ENCODE results near the gene NFIA. TPM values are rescaled to one million over a fixed set of nuclear protein-coding genes. Genes with fewer than 3 reads are reported as not detected.
A peak's percentile ranks its signal among the peaks of the same experiment; 100 is the strongest.

NFIA gene
- total RNA-seq: 0.54 and 1.1 TPM in 2 replicates
- total RNA-seq (2013): 1.5 TPM
- polyA plus RNA-seq: 0.20 and 0.28 TPM in 2 replicates
- 0.51 and 1.4 TPM in 2 replicates for polyA minus RNA-seq

DNA sequence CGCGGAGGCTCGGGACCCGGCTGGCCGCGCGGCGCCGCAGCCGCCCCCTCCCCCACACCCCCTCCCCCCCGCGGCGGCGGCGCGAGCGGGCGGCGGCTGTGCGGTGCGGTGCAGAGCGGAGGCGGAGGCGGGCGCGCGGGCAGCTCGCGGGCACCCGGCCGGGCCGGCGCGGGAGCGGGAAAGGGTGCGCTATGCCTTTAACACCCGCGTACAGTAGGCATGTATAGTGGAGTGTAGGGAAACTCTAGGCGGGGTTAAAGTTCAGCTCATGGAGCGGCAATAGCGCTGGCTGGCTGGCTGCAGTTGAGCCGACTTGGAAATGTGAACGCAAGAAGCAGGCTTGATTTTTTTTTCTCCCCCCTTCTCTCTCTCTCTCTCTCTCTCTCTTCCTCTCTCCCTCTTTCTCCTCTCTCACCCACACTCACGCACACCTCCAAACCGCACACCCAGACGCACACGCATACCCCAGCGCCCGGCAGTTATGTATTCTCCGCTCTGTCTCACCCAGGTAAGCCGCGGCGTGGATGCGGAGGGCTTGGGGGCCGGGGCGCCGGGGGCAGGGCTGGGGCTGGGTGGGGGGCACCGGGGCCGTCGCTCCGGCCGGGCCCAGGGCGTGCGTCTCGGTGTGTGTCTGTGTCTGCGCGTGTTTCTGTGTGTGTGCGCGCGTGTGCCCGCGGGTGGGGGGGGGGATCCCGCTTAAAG is at the start of gene NFIA:
TSS of gene NFIA (plus strand) at position 251 of the 702 bp plus-strand sequence.
- Histone ChIP-seq H4K20me1 (ENCODE audit: control insufficient read depth, insufficient read depth, low read length, poor library complexity, severe bottlenecking) (no peaks in the 10 kb centered on the region), H3K36me3 (replicated peaks in 1 of 2; ENCODE audit: control extremely low read depth in 1 of 2, control insufficient read depth in 1 of 2, extremely low read depth in 1 of 2, insufficient read depth in 2 of 2, low read length in 1 of 2) (no peaks in the 10 kb centered on the region), H3K4me3 (ENCODE audit: control extremely low read depth in 1 of 5, extremely low read depth in 1 of 5, insufficient read depth in 1 of 5, low read depth in 2 of 5, low read length in 4 of 5) (peak within 1 kb of the TSS; percentile 38 to 67 (median 53)), H3K4me1 (ENCODE audit: control insufficient read depth in 2 of 2, insufficient read depth in 2 of 2, low read length in 2 of 2) (peaks cover 30 to 37% of the 10 kb centered on the region in 2 donors), H2AFZ (ENCODE audit: insufficient read depth, low read depth, low read length, poor library complexity, severe bottlenecking) (peak within 1 kb of the TSS; percentile 64), H3K27me3 (replicated peaks in 1 of 4; ENCODE audit: control extremely low read depth in 1 of 4, control insufficient read depth in 3 of 4, insufficient read depth in 4 of 4, low read length in 3 of 4) (peaks cover 0 to 58% (median 50%) of the 10 kb centered on the region in 4 experiments), H3K79me2 (ENCODE audit: control insufficient read depth, insufficient read depth, low read length) (no peaks in the 10 kb centered on the region), H3K27ac (ENCODE audit: low read length in 2 of 2) (no peak within 1 kb of the TSS), H3K4me2 (replicated peaks; ENCODE audit: low read depth, low read length, poor library complexity, severe bottlenecking) (peak within 1 kb of the TSS; percentile 91), H3K9ac (ENCODE audit: low read length) (peak within 1 kb of the TSS; percentile 66), H3K9me3 (ENCODE audit: control extremely low read depth in 1 of 3, control insufficient read depth in 2 of 3, insufficient read depth in 1 of 3, low read length in 2 of 3) (peaks cover 0 to 3% (median 0%) of the 10 kb centered on the region in 3 donors)
- ChIA-PET POLR2A (no interaction called here), CTCF (interaction anchor here (0.9 kb wide), 1 partner anchor 32 kb away, joined by 3 read pairs; no protein-coding TSS in a partner anchor)
- ATAC-seq (ENCODE audit: low read depth) (peak; percentile 5), DNase-seq (peak; percentile 62)
- no peak for TF ChIP-seq EZH2 (IDR thresholded peaks at IDR 0.05; ENCODE audit: borderline replicate concordance, insufficient read depth, low read depth, low read length, poor library complexity, severe bottlenecking)
- TF ChIP-seq CTCF (IDR thresholded peaks at IDR 0.05): no peak
- under 1% methylated on average over 45 of the region's 73 CpGs for WGBS (ENCODE audit: insufficient coverage)
- Mint-ChIP-seq H3K27me3 (peaks cover 56% of the 10 kb centered on the region), H3K27ac (peak within 1 kb of the TSS; percentile 41), H3K9me3 (ENCODE audit: insufficient read depth) (no peaks in the 10 kb centered on the region), H3K4me3 (peak within 1 kb of the TSS; percentile 90), H3K4me1 (peaks cover 33% of the 10 kb centered on the region)
- intact Hi-C loops (cut with micrococcal nuclease): no loop called here

DNA sequence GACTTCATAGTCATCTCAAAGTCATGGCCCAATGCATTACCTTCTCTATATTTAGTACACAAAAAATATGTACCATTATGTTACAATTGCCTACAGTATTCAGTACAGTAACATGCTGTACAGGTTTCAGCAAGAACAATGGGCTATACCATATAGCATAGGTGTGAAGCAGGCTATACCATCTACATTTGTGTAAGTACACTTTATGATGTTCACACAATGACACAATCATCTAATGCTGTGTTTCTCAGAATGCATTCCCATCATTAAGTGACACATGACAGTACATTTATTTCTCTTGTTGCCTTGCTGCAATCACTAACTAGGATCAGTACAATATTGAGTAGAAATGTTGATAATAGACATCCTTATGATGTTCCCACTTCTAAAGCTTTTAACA is 46.5 kb upstream of the NFIA start:
- H3K9ac ChIP-seq (ENCODE audit: low read length): no peak overlapping the region
- DNase-seq: no peak
- intact Hi-C loops (cut with micrococcal nuclease): no loop called here
- H3K4me3 ChIP-seq (ENCODE audit: control extremely low read depth in 1 of 5, extremely low read depth in 1 of 5, insufficient read depth in 1 of 5, low read depth in 2 of 5, low read length in 4 of 5): no peak overlapping the region
- peaks cover 0 to 5% (median 0%) of the 10 kb centered on the region in 4 experiments for H3K27me3 ChIP-seq (replicated peaks in 1 of 4; ENCODE audit: control extremely low read depth in 1 of 4, control insufficient read depth in 3 of 4, insufficient read depth in 4 of 4, low read length in 3 of 4)
- Mint-ChIP-seq H3K4me1 (no peaks in the 10 kb centered on the region), H3K27ac (no peak overlapping the region), H3K4me3 (no peak overlapping the region), H3K27me3 (peaks cover 13% of the 10 kb centered on the region), H3K9me3 (ENCODE audit: insufficient read depth) (no peaks in the 10 kb centered on the region)
- TF ChIP-seq CTCF (IDR thresholded peaks at IDR 0.05): no peak
- no peak for TF ChIP-seq EZH2 (IDR thresholded peaks at IDR 0.05; ENCODE audit: borderline replicate concordance, insufficient read depth, low read depth, low read length, poor library complexity, severe bottlenecking)
- H3K79me2 ChIP-seq (ENCODE audit: control insufficient read depth, insufficient read depth, low read length): no peaks in the 10 kb centered on the region
- no peak overlapping the region for H3K4me2 ChIP-seq (replicated peaks; ENCODE audit: low read depth, low read length, poor library complexity, severe bottlenecking)
- H4K20me1 ChIP-seq (ENCODE audit: control insufficient read depth, insufficient read depth, low read length, poor library complexity, severe bottlenecking): no peaks in the 10 kb centered on the region
- peaks cover 0 to 4% (median 3%) of the 10 kb centered on the region in 3 donors for H3K9me3 ChIP-seq (ENCODE audit: control extremely low read depth in 1 of 3, control insufficient read depth in 2 of 3, insufficient read depth in 1 of 3, low read length in 2 of 3)
- POLR2A ChIA-PET: no interaction called here
- no peak overlapping the region for H2AFZ ChIP-seq (ENCODE audit: insufficient read depth, low read depth, low read length, poor library complexity, severe bottlenecking)
- no peak overlapping the region for H3K27ac ChIP-seq (ENCODE audit: low read length in 2 of 2)
- H3K36me3 ChIP-seq (replicated peaks in 1 of 2; ENCODE audit: control extremely low read depth in 1 of 2, control insufficient read depth in 1 of 2, extremely low read depth in 1 of 2, insufficient read depth in 2 of 2, low read length in 1 of 2): no peaks in the 10 kb centered on the region
- CTCF ChIA-PET: interaction anchor here (1.1 kb wide), 1 partner anchor 14 kb away, joined by 3 read pairs; no protein-coding TSS in a partner anchor
- H3K4me1 ChIP-seq (ENCODE audit: control insufficient read depth in 2 of 2, insufficient read depth in 2 of 2, low read length in 2 of 2): no peaks in the 10 kb centered on the region
- no peak for ATAC-seq (ENCODE audit: low read depth)

All from B cell (primary cell).